Right atrium auricular region (tissue), 2 donors: Measurements from ENCODE around the gene SLC5A12. TPM values are rescaled to one million over a fixed set of nuclear protein-coding genes. Genes with fewer than 3 reads are reported as not detected.

Experiments
- DNase-seq: peaks from one replicate; pipeline ENCODE4 v3.0.0-alpha.2; 2019; ENCODE audit warnings: low spot score
- H3K27ac ChIP-seq, 2 donors: fragments of 200-600 bp; sonication (generic); 1 replicate in 1 of 2; 2 replicates in 1 of 2; pipeline ENCODE4 v1.5.1; 2016 to 2019
- H3K27me3 ChIP-seq, 2 donors: fragments of 200-600 bp; sonication (generic); one replicate each; pipeline versions ENCODE4 v1.5.1 to v1.6.0; 2017 to 2019
- H3K36me3 ChIP-seq: fragments of 200-600 bp; sonication (generic); one replicate; pipeline ENCODE4 v1.5.1; 2016
- H3K4me1 ChIP-seq, 2 donors: fragments of 200-600 bp; sonication (generic); one replicate each; pipeline versions ENCODE4 v1.5.1 to v1.6.0; 2017 to 2019
- H3K4me3 ChIP-seq, 2 donors: fragments of 200-600 bp; sonication (generic); 1 replicate in 1 of 2; 2 replicates in 1 of 2; pipeline ENCODE4 v1.5.1; 2017 to 2019; ENCODE audit warnings: mild to moderate bottlenecking in 1 of 2, moderate library complexity in 1 of 2
- H3K9me3 ChIP-seq, 2 donors: fragments of 200-600 bp; sonication (generic); one replicate each; pipeline ENCODE4 v1.5.1; 2019
- total RNA-seq, 2 donors: library from RNA; depleted of rRNA; stranded (reverse); fragments of >200 nt; gene quantifications; one replicate each; pipeline ENCODE4 v1.1.0, GENCODE V29; 2016
- TF ChIP-seq, protein P1 (sequence below), 2 donors: fragments of 200-600 bp; sonication (generic); IDR thresholded peaks; one replicate each; pipeline ENCODE4 v1.5.1; 2019; ENCODE audit warnings: antibody characterized with exemption in 2 of 2

The SLC5A12 gene, protein sequence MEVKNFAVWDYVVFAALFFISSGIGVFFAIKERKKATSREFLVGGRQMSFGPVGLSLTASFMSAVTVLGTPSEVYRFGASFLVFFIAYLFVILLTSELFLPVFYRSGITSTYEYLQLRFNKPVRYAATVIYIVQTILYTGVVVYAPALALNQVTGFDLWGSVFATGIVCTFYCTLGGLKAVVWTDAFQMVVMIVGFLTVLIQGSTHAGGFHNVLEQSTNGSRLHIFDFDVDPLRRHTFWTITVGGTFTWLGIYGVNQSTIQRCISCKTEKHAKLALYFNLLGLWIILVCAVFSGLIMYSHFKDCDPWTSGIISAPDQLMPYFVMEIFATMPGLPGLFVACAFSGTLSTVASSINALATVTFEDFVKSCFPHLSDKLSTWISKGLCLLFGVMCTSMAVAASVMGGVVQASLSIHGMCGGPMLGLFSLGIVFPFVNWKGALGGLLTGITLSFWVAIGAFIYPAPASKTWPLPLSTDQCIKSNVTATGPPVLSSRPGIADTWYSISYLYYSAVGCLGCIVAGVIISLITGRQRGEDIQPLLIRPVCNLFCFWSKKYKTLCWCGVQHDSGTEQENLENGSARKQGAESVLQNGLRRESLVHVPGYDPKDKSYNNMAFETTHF
- 1 to 10 TPM; 1.7 to 4.0 TPM for total RNA-seq

DNA sequence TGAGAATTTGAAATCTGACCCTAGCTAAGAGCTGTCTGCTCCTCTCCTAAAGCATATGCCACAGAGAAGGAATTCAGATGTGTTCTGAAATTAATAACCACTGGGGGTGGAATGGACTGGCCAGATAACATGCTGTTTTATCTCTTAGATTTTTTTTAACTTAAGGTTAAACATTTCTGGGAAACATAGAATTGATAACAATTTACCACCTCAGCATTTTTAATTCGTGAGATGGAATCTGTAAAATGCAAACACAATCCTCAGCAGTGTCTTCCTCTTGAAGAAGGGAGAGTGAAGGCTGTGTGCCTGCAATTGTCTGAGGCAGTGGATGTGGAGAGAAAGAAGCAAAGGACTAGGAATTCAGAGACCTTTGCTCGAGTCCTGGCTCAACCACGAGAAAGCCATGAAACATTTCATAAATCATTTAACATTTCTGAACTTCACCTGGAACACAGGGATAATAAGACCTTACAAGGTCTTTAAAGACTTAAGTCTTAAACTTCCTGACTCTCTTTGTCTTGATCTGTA is at the start of gene SLC5A12:
TSS of gene SLC5A12 (minus strand) at position 113 of the 528 bp plus-strand sequence. CDS start 346 bp downstream, outside the sequence.
- H3K27me3 ChIP-seq = no peaks in the 10 kb centered on the region
- H3K9me3 ChIP-seq = no peaks in the 10 kb centered on the region
- no peaks in the 10 kb centered on the region for H3K36me3 ChIP-seq
- peak within 1 kb of the TSS in 1 of 2 donors; percentile 20 for H3K4me3 ChIP-seq
- no peak for DNase-seq
- no peaks in the 10 kb centered on the region for H3K4me1 ChIP-seq
- TF ChIP-seq, protein P1, sequence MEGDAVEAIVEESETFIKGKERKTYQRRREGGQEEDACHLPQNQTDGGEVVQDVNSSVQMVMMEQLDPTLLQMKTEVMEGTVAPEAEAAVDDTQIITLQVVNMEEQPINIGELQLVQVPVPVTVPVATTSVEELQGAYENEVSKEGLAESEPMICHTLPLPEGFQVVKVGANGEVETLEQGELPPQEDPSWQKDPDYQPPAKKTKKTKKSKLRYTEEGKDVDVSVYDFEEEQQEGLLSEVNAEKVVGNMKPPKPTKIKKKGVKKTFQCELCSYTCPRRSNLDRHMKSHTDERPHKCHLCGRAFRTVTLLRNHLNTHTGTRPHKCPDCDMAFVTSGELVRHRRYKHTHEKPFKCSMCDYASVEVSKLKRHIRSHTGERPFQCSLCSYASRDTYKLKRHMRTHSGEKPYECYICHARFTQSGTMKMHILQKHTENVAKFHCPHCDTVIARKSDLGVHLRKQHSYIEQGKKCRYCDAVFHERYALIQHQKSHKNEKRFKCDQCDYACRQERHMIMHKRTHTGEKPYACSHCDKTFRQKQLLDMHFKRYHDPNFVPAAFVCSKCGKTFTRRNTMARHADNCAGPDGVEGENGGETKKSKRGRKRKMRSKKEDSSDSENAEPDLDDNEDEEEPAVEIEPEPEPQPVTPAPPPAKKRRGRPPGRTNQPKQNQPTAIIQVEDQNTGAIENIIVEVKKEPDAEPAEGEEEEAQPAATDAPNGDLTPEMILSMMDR (IDR thresholded peaks at IDR 0.05) = no peak
- H3K27ac ChIP-seq = peak within 1 kb of the TSS in 1 of 2 donors; percentile 24

DNA sequence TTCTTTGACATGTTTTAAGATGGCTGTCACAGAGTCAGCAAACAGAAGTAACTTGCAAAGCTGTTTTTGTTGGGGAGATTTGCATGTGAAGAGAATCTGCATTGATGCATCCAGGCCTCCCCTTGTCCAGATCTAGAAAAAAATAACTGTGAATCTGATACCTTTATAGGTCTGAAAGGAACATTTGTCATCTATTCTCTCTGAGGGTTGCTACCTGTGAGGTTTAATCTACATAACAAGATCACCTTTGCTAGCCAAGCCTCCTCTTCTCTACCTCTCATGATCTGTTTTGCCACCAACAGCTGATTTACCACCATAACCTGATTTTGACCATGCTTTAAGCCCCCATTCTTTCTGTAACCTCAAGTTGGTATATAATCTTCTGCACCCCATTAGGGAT is 47.2 kb upstream of the SLC5A12 start:
- Histone ChIP-seq H3K27me3 (no peaks in the 10 kb centered on the region), H3K9me3 (no peaks in the 10 kb centered on the region), H3K4me1 (no peaks in the 10 kb centered on the region), H3K4me3 (no peak overlapping the region), H3K27ac (no peak overlapping the region), H3K36me3 (no peaks in the 10 kb centered on the region)
- TF ChIP-seq, protein P1 (IDR thresholded peaks at IDR 0.05) = no peak
- DNase-seq = no peak

DNA sequence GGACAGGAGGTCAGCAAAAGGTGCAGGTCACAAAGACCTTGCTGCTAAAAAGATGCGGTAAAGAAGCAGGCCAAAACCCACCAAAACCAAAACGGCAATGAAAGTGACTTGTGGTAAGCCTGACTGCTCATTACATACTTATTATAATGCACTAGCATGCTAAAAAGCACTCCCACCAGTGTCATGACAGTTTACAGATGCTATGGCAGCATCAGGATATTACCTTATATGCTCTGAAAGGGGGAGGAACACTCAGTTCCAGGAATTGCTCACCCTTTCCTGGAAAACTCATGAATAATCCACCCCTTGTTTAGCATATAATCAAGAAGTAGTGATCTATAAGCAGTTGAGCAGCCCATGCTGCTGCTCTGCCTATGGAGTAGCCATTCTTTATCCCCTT is 45.2 kb upstream of the SLC5A12 start:
- TF ChIP-seq, protein P1 (IDR thresholded peaks at IDR 0.05) = no peak
- no peaks in the 10 kb centered on the region for H3K36me3 ChIP-seq
- no peaks in the 10 kb centered on the region for H3K27me3 ChIP-seq
- H3K4me3 ChIP-seq = no peak overlapping the region
- H3K27ac ChIP-seq = no peak overlapping the region
- H3K4me1 ChIP-seq = no peaks in the 10 kb centered on the region
- DNase-seq = no peak
- H3K9me3 ChIP-seq = no peaks in the 10 kb centered on the region

DNA sequence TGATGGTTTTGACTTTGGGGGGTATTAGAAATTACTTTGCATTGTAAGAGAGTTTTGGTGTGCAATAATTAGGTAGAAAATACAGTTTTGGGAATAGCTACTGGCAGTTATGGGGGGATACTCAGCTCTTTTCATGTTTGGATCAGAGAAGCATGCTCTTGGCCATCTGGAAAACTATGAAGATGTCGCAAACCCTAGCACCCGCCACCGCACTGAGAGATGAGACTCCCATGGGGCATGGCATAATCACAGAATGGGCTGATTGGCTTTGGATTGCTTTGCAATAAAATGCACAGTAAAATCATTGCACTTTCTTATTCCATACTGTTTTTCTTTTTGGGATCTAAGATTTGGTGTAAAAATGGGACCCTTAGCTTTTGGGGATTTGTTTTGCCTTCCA is 43.5 kb upstream of the SLC5A12 start:
- Histone ChIP-seq H3K4me3 (no peak overlapping the region), H3K9me3 (no peaks in the 10 kb centered on the region), H3K27ac (no peak overlapping the region), H3K4me1 (no peaks in the 10 kb centered on the region), H3K27me3 (no peaks in the 10 kb centered on the region), H3K36me3 (no peaks in the 10 kb centered on the region)
- TF ChIP-seq, protein P1 (IDR thresholded peaks at IDR 0.05) = no peak
- no peak for DNase-seq

DNA sequence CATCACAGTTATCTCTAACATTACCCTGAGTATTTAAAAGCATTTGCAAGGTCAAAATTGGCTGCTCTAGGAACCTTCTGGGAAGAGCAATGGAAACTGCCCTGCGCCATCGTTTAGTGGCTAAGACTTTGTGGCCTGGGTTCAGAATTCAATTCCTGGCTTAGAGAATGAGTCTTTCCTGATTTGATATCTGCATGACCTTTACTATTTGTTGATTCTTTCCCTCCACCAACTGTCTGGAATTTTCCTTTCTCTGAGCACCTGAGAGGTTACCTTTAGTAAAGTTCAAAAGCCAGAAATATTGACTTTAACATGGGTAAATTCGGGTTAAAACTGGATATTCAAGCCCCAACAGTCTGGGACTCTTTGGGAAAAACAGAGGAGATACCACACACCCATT is 43.0 kb upstream of the SLC5A12 start:
- Histone ChIP-seq H3K27ac (no peak overlapping the region), H3K36me3 (no peaks in the 10 kb centered on the region), H3K4me1 (no peaks in the 10 kb centered on the region), H3K4me3 (no peak overlapping the region), H3K9me3 (no peaks in the 10 kb centered on the region), H3K27me3 (no peaks in the 10 kb centered on the region)
- TF ChIP-seq, protein P1 (IDR thresholded peaks at IDR 0.05) = no peak
- no peak for DNase-seq
